ENCODE data around the gene SEMA3A.

- no peak for TF ChIP-seq CTCF (IDR thresholded peaks at IDR 0.05)
- TF ChIP-seq REST (IDR thresholded peaks at IDR 0.05; ENCODE audit: insufficient read depth in 1 of 2, low read depth in 2 of 2, low read length in 1 of 2) = no peak
- TF ChIP-seq POLR2AphosphoS5 (IDR thresholded peaks at IDR 0.05; ENCODE audit: low read depth, low read length) = no peak
- no peak for TF ChIP-seq TCF7L2 (IDR thresholded peaks at IDR 0.05; ENCODE audit: low read depth, low read length)
- no peak for TF ChIP-seq SIN3A (IDR thresholded peaks at IDR 0.05; ENCODE audit: borderline replicate concordance, insufficient read depth, low read depth, low read length)
Observed at GRCh38 chr7:84224505-84224904, 29.9 kb upstream of the SEMA3A start.

Data from Panc1 (cell line).